C4-2B (cell line): ENCODE results near the gene SETBP1.

Experiments used
- H3K27ac ChIP-seq: fragments of 450-650 bp; 2 replicates; pipeline ENCODE4 v1.5.1; 2017
- CTCF ChIP-seq: fragments of 450-650 bp; conservative IDR thresholded peaks from 2 replicates; pipeline ENCODE4 v1.5.1; 2017; ENCODE audit warnings: mild to moderate bottlenecking
- ZFX ChIP-seq: fragments of 450-650 bp; IDR thresholded peaks from 2 replicates; pipeline ENCODE4 v1.6.1; 2017

Gene SETBP1

GRCh38 chr18:45049578-45050319 lies 369.1 kb downstream of the SETBP1 start:
- TF ChIP-seq ZFX (no peak), CTCF (no peak)

GRCh38 chr18:45050712-45051601 lies 370.3 kb downstream of the SETBP1 start:
- TF ChIP-seq ZFX: no peak
- no peak for TF ChIP-seq CTCF
- no peak overlapping the region for H3K27ac ChIP-seq

More at GRCh38 chr18:45049578-45050319, 369.1 kb downstream of the SETBP1 start:
- H3K27ac ChIP-seq: no peak overlapping the region

GRCh38 chr18:45054636-45055035 lies 373.9 kb downstream of the SETBP1 start:
- H3K27ac ChIP-seq: no peak overlapping the region
- TF ChIP-seq ZFX: no peak
- TF ChIP-seq CTCF: no peak

GRCh38 chr18:45055811-45056210 lies 375.1 kb downstream of the SETBP1 start:
- no peak overlapping the region for H3K27ac ChIP-seq
- TF ChIP-seq ZFX: no peak
- TF ChIP-seq CTCF: no peak

GRCh38 chr18:45056926-45057325 lies 376.2 kb downstream of the SETBP1 start:
- H3K27ac ChIP-seq: no peak overlapping the region
- TF ChIP-seq CTCF (no peak), ZFX (no peak)

- TF ChIP-seq CTCF (no peak), ZFX (no peak)
- H3K27ac ChIP-seq: no peak overlapping the region
Measured at GRCh38 chr18:45057955-45058600, 377.4 kb downstream of the SETBP1 start.

GRCh38 chr18:45059695-45060094 lies 379.0 kb downstream of the SETBP1 start:
- H3K27ac ChIP-seq: no peak overlapping the region
- TF ChIP-seq CTCF (no peak), ZFX (no peak)
